CD4-positive, alpha-beta T cell (primary cell): ENCODE data around the gene CD4. TPM values are rescaled to one million over a fixed set of nuclear protein-coding genes. Genes with fewer than 3 reads are reported as not detected.

Source experiments
- ATAC-seq: fragments of 200-7000 bp; cut with Tn5 transposase; one replicate; pipeline ENCODE4 v1.10.0; 2022; ENCODE audit warnings: mild to moderate bottlenecking; ENCODE audit not compliant: poor library complexity
- CTCF ChIA-PET: fragments of 350-600 bp; sonication (Branson Sonifier 250); formaldehyde crosslinking; loops from one replicate; lab custom pipeline; 2021; ENCODE audit warnings: antibody characterized with exemption, inconsistent platforms; lab: Charles Lee
- POLR2A ChIA-PET: fragments of 350-600 bp; sonication (Branson Sonifier 250); formaldehyde crosslinking; loops from one replicate; lab custom pipeline; 2021; ENCODE audit warnings: antibody characterized with exemption, inconsistent platforms; lab: Charles Lee
- DNase-seq, 14 experiments: peaks; one replicate each; pipeline ENCODE4 v3.0.0-alpha.2; 2013 to 2020; ENCODE audit warnings: mixed read lengths in 2 of 14
- H3K27ac ChIP-seq, 2 donors: one replicate each; pipeline versions ENCODE4 v1.5.1 to v1.7.0; 2013; ENCODE audit warnings: low read length in 2 of 2, low read depth in 1 of 2, mild to moderate bottlenecking in 1 of 2
- H3K27me3 ChIP-seq, 2 experiments: 1 replicate in 1 of 2; 2 replicates in 1 of 2; pipeline versions ENCODE4 v1.6.1 to v1.7.0; 2013; ENCODE audit warnings: low read length in 2 of 2, control low read depth in 1 of 2, mild to moderate bottlenecking in 1 of 2, moderate library complexity in 1 of 2; ENCODE audit not compliant: insufficient read depth in 2 of 2, control insufficient read depth in 1 of 2
- H3K36me3 ChIP-seq: one replicate; pipeline ENCODE4 v1.6.1; 2013; ENCODE audit warnings: low read length, control low read depth; ENCODE audit not compliant: insufficient read depth
- H3K4me1 ChIP-seq: one replicate; pipeline ENCODE4 v1.6.1; 2013; ENCODE audit warnings: low read length, control low read depth; ENCODE audit not compliant: insufficient read depth
- H3K4me3 ChIP-seq: one replicate; pipeline ENCODE4 v1.5.1; 2013; ENCODE audit warnings: mild to moderate bottlenecking, low read length, moderate library complexity
- H3K9me3 ChIP-seq, 2 experiments: 1 replicate in 1 of 2; 2 replicates in 1 of 2; pipeline versions ENCODE4 v1.6.1 to v1.7.0; 2013; ENCODE audit warnings: low read length in 2 of 2, mild to moderate bottlenecking in 2 of 2, control low read depth in 1 of 2, moderate library complexity in 1 of 2; ENCODE audit not compliant: control insufficient read depth in 1 of 2, insufficient read depth in 1 of 2
- H3K27ac Mint-ChIP-seq: one replicate; pipeline ENCODE4 v1.8.0; 2020; ENCODE audit warnings: mixed read lengths
- H3K27me3 Mint-ChIP-seq: one replicate; pipeline ENCODE4 v1.8.0; 2021; ENCODE audit warnings: mixed read lengths
- H3K36me3 Mint-ChIP-seq: one replicate; pipeline ENCODE4 v1.8.0; 2021; ENCODE audit warnings: low read depth, mixed read lengths
- H3K4me1 Mint-ChIP-seq: one replicate; pipeline ENCODE4 v1.8.0; 2021; ENCODE audit warnings: low read depth, mixed read lengths
- H3K4me3 Mint-ChIP-seq: one replicate; pipeline ENCODE4 v1.8.0; 2020; ENCODE audit warnings: mild to moderate bottlenecking, mixed read lengths
- H3K9me3 Mint-ChIP-seq: one replicate; pipeline ENCODE4 v1.8.0; 2020; ENCODE audit warnings: mixed read lengths
- intact Hi-C, 2 experiments: fragments of 100-400 bp; cut with DNase I in 1 of 2; cut with micrococcal nuclease in 1 of 2; formaldehyde crosslinking; loops; one replicate each; pipeline versions ENCODE4 v1.15.1 to v1.9.0; 2023 to 2025; cut with DNase I, micrococcal nuclease
- total RNA-seq, 174 experiments: library from RNA in 2 of 174; stranded (reverse) in 2 of 174; gene quantifications; one replicate each; pipeline ENCODE4 v1.2.3 and lab custom pipeline; 2021 to 2026
- TF ChIP-seq, protein P1 (sequence below): fragments of 200-600 bp; IDR thresholded peaks from one replicate; pipeline ENCODE4 v1.8.0; 2022; ENCODE audit warnings: antibody characterized with exemption, mild to moderate bottlenecking

CD4 gene
- total RNA-seq, 2 experiments from 2014 or later, result 134 to 136 TPM

DNA sequence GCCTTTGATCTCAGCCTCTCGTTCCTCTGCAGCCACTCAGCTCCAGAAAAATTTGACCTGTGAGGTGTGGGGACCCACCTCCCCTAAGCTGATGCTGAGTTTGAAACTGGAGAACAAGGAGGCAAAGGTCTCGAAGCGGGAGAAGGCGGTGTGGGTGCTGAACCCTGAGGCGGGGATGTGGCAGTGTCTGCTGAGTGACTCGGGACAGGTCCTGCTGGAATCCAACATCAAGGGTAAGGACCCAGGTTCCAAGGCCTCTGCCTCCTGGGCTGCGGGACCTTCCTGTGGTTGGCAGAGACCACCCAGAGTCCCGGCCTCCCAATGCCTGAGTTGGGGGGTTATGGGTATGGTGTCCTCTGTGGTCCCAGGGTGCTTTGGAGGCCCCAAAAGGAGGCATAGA is 27.8 kb downstream of the CD4 start:
- ChIA-PET CTCF (no interaction called here), POLR2A (interaction anchor here (1.2 to 1.5 kb wide), 2 partner anchors 12 to 26 kb away, joined by 3 to 5 read pairs; no protein-coding TSS in a partner anchor)
- H3K27me3 ChIP-seq, result peaks cover 0 to 4% of the 10 kb centered on the region in 2 experiments
- peaks cover 10% of the 10 kb centered on the region for H3K4me1 Mint-ChIP-seq
- H3K4me1 ChIP-seq, result peaks cover 20% of the 10 kb centered on the region
- intact Hi-C loops, result no loop called here
- TF ChIP-seq, protein P1, sequence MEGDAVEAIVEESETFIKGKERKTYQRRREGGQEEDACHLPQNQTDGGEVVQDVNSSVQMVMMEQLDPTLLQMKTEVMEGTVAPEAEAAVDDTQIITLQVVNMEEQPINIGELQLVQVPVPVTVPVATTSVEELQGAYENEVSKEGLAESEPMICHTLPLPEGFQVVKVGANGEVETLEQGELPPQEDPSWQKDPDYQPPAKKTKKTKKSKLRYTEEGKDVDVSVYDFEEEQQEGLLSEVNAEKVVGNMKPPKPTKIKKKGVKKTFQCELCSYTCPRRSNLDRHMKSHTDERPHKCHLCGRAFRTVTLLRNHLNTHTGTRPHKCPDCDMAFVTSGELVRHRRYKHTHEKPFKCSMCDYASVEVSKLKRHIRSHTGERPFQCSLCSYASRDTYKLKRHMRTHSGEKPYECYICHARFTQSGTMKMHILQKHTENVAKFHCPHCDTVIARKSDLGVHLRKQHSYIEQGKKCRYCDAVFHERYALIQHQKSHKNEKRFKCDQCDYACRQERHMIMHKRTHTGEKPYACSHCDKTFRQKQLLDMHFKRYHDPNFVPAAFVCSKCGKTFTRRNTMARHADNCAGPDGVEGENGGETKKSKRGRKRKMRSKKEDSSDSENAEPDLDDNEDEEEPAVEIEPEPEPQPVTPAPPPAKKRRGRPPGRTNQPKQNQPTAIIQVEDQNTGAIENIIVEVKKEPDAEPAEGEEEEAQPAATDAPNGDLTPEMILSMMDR, result no peak
- peaks cover 6% of the 10 kb centered on the region for H3K27me3 Mint-ChIP-seq
- DNase-seq (no peak), ATAC-seq (no peak)
- H3K9me3 ChIP-seq, result no peaks in the 10 kb centered on the region
- H3K36me3 ChIP-seq, result peaks cover 65% of the 10 kb centered on the region
- H3K4me3 Mint-ChIP-seq, result no peak overlapping the region
- H3K27ac Mint-ChIP-seq, result no peak overlapping the region
- no peak overlapping the region for H3K4me3 ChIP-seq
- H3K27ac ChIP-seq, result no peak overlapping the region
- H3K36me3 Mint-ChIP-seq, result peaks cover 77% of the 10 kb centered on the region
- H3K9me3 Mint-ChIP-seq, result no peaks in the 10 kb centered on the region

DNA sequence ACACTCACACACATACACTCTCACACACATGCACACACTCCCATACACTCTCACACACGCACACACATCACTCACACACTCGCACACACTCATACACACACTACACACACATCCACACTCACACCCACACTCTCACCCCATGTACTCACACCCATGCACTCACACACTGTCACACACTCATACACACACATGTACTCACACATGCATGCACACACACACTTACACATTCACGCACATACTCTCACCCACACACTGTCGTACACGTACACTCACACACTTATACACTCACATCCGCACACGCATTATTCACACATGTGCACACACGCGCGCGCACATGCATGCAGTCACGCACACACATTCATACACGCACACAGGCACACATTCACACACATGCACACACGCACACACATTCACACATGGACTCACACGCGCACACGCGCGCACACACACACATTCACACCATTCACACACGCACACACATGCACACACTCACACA is 28.4 kb downstream of the CD4 start:
- CTCF ChIA-PET, result no interaction called here
- POLR2A ChIA-PET, result no interaction called here

DNA sequence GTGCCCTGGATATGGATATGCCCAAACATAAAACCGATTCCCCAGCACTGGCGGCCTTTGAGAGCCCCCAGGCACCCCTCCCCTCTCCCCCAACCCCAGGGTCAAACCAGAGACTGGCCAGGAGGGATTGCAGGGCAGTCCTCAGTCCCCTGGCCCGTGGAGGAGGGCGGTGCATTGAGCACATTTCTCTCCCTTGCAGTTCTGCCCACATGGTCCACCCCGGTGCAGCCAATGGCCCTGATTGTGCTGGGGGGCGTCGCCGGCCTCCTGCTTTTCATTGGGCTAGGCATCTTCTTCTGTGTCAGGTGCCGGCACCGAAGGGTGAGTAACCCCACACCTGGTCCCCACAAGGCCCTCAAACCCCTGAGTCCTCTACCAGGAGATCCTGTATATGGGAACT is 28.9 kb downstream of the CD4 start:
- DNase-seq, result no peak
- Mint-ChIP-seq H3K4me1 (peaks cover 10% of the 10 kb centered on the region), H3K27ac (no peak overlapping the region), H3K9me3 (no peaks in the 10 kb centered on the region), H3K4me3 (no peak overlapping the region), H3K36me3 (peaks cover 76% of the 10 kb centered on the region), H3K27me3 (peaks cover 12% of the 10 kb centered on the region)
- Histone ChIP-seq H3K27ac (no peak overlapping the region), H3K36me3 (peaks cover 65% of the 10 kb centered on the region), H3K4me3 (no peak overlapping the region), H3K27me3 (peaks cover 0 to 5% of the 10 kb centered on the region in 2 experiments), H3K4me1 (peaks cover 19% of the 10 kb centered on the region), H3K9me3 (no peaks in the 10 kb centered on the region)
- intact Hi-C loops, result no loop called here
- TF ChIP-seq, protein P1, result no peak
- no peak for ATAC-seq
- ChIA-PET POLR2A (no interaction called here), CTCF (no interaction called here)

More for the DNA sequence above, 28.4 kb downstream of the CD4 start:
- Mint-ChIP-seq H3K4me1 (peaks cover 10% of the 10 kb centered on the region), H3K27me3 (peaks cover 7% of the 10 kb centered on the region), H3K4me3 (no peak overlapping the region), H3K36me3 (peaks cover 77% of the 10 kb centered on the region), H3K9me3 (no peaks in the 10 kb centered on the region), H3K27ac (peak overlapping the region; percentile 1)
- intact Hi-C loops, result no loop called here
- peaks cover 0 to 5% of the 10 kb centered on the region in 2 experiments for H3K27me3 ChIP-seq
- H3K4me3 ChIP-seq, result no peak overlapping the region
- no peak overlapping the region for H3K27ac ChIP-seq
- H3K9me3 ChIP-seq, result no peaks in the 10 kb centered on the region
- peaks cover 65% of the 10 kb centered on the region for H3K36me3 ChIP-seq
- H3K4me1 ChIP-seq, result peaks cover 19% of the 10 kb centered on the region
- DNase-seq, result peak in 1 of 14 experiments; percentile 1
- TF ChIP-seq, protein P1, result no peak
- no peak for ATAC-seq
